Thyroid gland (tissue), 4 donors: ENCODE data around the gene LMO7. TPM values are rescaled to one million over a fixed set of nuclear protein-coding genes. Genes with fewer than 3 reads are reported as not detected.

Source experiments
- DNase-seq, 2 donors: peaks; one replicate each; pipeline ENCODE4 v3.0.0-alpha.2; 2019
- H3K27ac ChIP-seq, 3 donors: fragments of 200-600 bp; sonication (generic); 1 replicate in 2 of 3; 2 replicates in 1 of 3; pipeline ENCODE4 v1.5.1; 2016 to 2019; ENCODE audit warnings: mild to moderate bottlenecking in 1 of 3, moderate library complexity in 1 of 3
- H3K27me3 ChIP-seq: fragments of 200-600 bp; sonication (generic); one replicate; pipeline ENCODE4 v1.5.1; 2019
- H3K36me3 ChIP-seq, 2 donors: fragments of 200-600 bp; sonication (generic); one replicate each; pipeline ENCODE4 v1.5.1; 2016 to 2019
- H3K4me1 ChIP-seq, 2 donors: fragments of 200-600 bp; sonication (generic); one replicate each; pipeline ENCODE4 v1.5.1; 2017 to 2019
- H3K4me3 ChIP-seq, 3 donors: fragments of 200-600 bp; sonication (generic); replicated peaks in 1 of 3; 1 replicate in 2 of 3; 2 replicates in 1 of 3; pipeline ENCODE4 v1.5.1; 2016; ENCODE audit warnings: mild to moderate bottlenecking in 1 of 3
- H3K9me3 ChIP-seq: fragments of 200-600 bp; sonication (generic); one replicate; pipeline ENCODE4 v1.5.1; 2017
- POLR2A ChIP-seq, 2 donors: fragments of 450-650 bp; IDR thresholded peaks; one replicate each; pipeline ENCODE4 v1.6.1; 2017; ENCODE audit warnings: antibody characterized with exemption in 2 of 2, mild to moderate bottlenecking in 2 of 2, moderate library complexity in 1 of 2
- WGBS, 2 donors: methylation state at CpG; one replicate each; pipeline ENCODE4 v1.1.5; 2017; 5-methylcytosine and 5-hydroxymethylcytosine counted together
- intact Hi-C: fragments of 100-400 bp; cut with DNase I; formaldehyde crosslinking; loops from one replicate; pipeline ENCODE4 v1.15.1; 2023
- total RNA-seq, 4 donors: library from RNA; depleted of rRNA; stranded (reverse); fragments of >200 nt; gene quantifications; one replicate each; pipeline ENCODE4 v1.2.3, GENCODE V29; 2016
- TF ChIP-seq, protein P1 (sequence below), 6 experiments: fragments of 200-600 bp in 3 of 6; fragments of 450-650 bp in 3 of 6; sonication (generic) in 3 of 6; IDR thresholded peaks; one replicate each; pipeline ENCODE4 v1.5.1; 2016 to 2019; ENCODE audit warnings: antibody characterized with exemption in 6 of 6, mild to moderate bottlenecking in 2 of 6, inconsistent platforms in 1 of 6, moderate library complexity in 1 of 6

Gene LMO7
- total RNA-seq, 4 donors from 2014 or later, result 129 to 218 (median 185) TPM

DNA sequence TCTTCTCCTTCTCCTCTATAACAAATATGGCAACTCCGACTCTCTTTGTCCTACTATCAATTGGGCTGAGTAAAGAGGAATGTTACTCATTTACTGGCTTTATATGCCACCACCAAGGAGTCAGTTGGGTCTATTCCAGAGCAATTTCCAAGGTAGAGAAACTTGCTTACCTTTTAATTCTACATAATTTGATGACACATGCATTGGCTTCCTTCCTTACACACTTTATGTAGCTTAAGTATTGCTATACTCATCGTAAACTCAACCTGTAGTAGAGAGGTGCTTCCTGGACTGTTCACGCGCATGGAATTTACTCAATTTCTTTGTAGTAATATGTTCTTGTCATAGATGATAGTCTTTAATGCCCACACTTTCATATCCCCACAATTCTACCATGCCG, 160.7 kb downstream of the LMO7 start:
- H3K27ac ChIP-seq, result no peak overlapping the region
- H3K9me3 ChIP-seq, result no peaks in the 10 kb centered on the region
- no peak overlapping the region for H3K4me3 ChIP-seq
- DNase-seq, result no peak
- no peak for TF ChIP-seq POLR2A (IDR thresholded peaks at IDR 0.05)
- TF ChIP-seq, protein P1, sequence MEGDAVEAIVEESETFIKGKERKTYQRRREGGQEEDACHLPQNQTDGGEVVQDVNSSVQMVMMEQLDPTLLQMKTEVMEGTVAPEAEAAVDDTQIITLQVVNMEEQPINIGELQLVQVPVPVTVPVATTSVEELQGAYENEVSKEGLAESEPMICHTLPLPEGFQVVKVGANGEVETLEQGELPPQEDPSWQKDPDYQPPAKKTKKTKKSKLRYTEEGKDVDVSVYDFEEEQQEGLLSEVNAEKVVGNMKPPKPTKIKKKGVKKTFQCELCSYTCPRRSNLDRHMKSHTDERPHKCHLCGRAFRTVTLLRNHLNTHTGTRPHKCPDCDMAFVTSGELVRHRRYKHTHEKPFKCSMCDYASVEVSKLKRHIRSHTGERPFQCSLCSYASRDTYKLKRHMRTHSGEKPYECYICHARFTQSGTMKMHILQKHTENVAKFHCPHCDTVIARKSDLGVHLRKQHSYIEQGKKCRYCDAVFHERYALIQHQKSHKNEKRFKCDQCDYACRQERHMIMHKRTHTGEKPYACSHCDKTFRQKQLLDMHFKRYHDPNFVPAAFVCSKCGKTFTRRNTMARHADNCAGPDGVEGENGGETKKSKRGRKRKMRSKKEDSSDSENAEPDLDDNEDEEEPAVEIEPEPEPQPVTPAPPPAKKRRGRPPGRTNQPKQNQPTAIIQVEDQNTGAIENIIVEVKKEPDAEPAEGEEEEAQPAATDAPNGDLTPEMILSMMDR (IDR thresholded peaks at IDR 0.05), result no peak
- H3K36me3 ChIP-seq, result peaks cover 0 to 6% of the 10 kb centered on the region in 2 donors
- peaks cover 11 to 16% of the 10 kb centered on the region in 2 donors for H3K4me1 ChIP-seq
- intact Hi-C loops, result no loop called here
- 98% methylated on average over 5 of the region's 5 CpGs for WGBS, 2 donors
- no peaks in the 10 kb centered on the region for H3K27me3 ChIP-seq

DNA sequence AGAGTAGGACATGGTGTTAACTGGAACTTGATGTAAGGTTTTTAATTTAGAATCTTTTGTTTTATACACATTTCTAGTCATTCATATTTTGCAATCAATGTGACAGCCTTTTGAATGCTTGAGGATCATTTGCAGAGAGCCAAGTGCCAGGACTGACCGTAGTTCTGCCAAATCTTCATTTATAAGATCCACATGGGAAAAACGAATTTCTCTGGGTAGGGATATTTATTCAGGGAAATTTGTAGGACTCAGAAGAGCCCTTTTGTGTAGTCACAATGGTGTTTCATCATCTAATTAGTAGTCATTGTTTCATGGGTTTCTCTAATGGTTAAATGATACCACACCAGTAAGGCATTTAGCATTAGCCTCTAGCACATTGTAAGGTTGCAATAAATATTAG, 161.1 kb downstream of the LMO7 start:
- intact Hi-C loops, result no loop called here
- no peak for TF ChIP-seq POLR2A (IDR thresholded peaks at IDR 0.05)
- TF ChIP-seq, protein P1 (IDR thresholded peaks at IDR 0.05), result no peak
- H3K9me3 ChIP-seq, result no peaks in the 10 kb centered on the region
- peaks cover 6 to 12% of the 10 kb centered on the region in 2 donors for H3K4me1 ChIP-seq
- DNase-seq, result no peak
- H3K27ac ChIP-seq, result no peak overlapping the region
- WGBS, 2 donors, result 89 to 90% methylated on average over 2 of the region's 2 CpGs
- no peaks in the 10 kb centered on the region for H3K27me3 ChIP-seq
- peaks cover 0 to 6% of the 10 kb centered on the region in 2 donors for H3K36me3 ChIP-seq
- no peak overlapping the region for H3K4me3 ChIP-seq

DNA sequence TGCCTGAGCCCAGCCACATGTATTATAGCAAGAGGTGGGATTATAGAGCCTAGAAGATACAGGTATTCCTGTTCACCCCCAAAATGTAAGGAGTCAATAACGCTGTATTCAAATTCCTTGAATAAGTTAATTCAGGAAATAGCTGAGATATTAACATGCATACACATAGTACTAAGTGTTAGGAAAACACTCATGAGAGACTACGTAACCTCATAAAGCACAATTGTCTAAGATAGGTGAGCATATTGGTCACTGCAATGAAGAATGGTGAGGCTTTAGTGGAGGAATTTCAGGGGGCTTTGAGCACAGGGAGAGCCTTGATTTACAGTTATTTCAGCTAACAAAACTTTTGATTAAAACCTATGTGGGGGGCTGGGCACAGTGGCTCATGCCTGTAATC, 161.6 kb downstream of the LMO7 start:
- Histone ChIP-seq H3K27me3 (no peaks in the 10 kb centered on the region), H3K9me3 (no peaks in the 10 kb centered on the region), H3K4me1 (peaks cover 2 to 7% of the 10 kb centered on the region in 2 donors), H3K4me3 (no peak overlapping the region), H3K36me3 (peaks cover 0 to 6% of the 10 kb centered on the region in 2 donors), H3K27ac (no peak overlapping the region)
- 92 to 97% methylated on average over 2 of the region's 2 CpGs for WGBS, 2 donors
- TF ChIP-seq, protein P1 (IDR thresholded peaks at IDR 0.05), result no peak
- TF ChIP-seq POLR2A (IDR thresholded peaks at IDR 0.05), result no peak
- intact Hi-C loops, result no loop called here
- no peak for DNase-seq

DNA sequence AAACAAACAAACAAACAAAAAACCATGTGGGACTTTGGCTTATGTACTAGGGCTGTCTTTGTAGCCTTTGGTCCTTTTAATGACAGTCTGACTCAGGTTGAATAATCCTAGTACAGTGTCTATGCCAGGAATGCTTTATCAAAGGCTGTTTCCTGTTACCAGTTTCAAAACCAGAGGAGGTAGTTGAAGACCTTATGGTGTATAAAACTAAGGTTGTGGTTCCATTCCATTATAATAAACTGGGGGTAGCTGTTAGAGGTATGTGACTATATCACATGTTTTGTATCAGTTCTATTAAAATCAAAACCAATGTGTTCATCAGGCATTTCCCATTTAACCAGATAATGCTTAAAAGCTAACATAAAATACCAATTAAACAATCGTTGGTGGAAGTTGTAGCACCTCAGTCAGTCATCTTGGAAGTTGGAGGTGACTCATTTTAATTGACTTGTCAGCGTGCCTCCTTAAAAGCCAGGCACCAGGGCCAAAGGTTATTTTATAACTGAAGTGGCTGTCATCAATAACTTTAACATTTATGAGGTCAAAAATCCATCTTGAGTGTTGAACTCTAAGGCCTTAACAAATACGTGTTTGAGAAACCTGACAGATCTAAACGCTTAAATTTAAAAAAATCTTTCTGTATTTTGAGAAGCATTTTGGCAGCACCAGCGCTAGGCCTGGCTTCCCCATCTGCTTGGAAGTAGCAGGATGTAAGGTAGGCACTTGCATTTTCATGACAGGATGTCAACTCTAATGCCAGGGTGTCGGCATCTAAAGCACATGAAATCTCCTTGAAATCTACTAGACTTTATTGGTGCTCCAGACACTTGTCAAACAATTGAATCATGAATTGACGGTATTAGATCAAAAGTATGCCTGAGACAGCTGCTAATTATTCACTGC, 162.5 kb downstream of the LMO7 start:
- no peak for TF ChIP-seq POLR2A (IDR thresholded peaks at IDR 0.05)
- TF ChIP-seq, protein P1 (IDR thresholded peaks at IDR 0.05), result no peak
- DNase-seq, result no peak
- WGBS, 2 donors, result 84 to 89% methylated on average over 7 of the region's 7 CpGs

DNA sequence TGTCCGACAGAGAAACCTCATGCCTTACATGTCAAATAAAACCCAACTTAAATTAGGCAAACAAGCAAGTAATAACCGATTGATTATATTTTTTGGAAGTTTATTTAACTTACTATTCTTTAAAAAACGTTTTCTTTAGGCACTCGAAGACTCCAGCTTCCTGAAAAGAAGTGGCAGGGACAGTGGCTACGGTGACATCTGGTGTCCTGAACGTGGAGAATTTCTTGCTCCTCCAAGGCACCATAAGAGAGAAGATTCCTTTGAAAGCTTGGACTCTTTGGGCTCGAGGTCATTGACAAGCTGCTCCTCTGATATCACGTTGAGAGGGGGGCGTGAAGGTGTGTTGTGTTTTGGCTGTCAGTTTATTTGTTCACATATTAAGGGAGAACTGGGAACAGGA, 164.4 kb downstream of the LMO7 start:
- no peak for DNase-seq
- Histone ChIP-seq H3K4me3 (no peak overlapping the region), H3K27me3 (no peaks in the 10 kb centered on the region), H3K36me3 (peaks cover under 1 to 8% of the 10 kb centered on the region in 2 donors), H3K27ac (no peak overlapping the region), H3K4me1 (no peaks in the 10 kb centered on the region), H3K9me3 (no peaks in the 10 kb centered on the region)
- no peak for TF ChIP-seq POLR2A (IDR thresholded peaks at IDR 0.05)
- TF ChIP-seq, protein P1 (IDR thresholded peaks at IDR 0.05), result peak in 4 of 6 experiments; percentile 5 to 31 (median 17)
- WGBS, 2 donors, result 71% methylated on average over 9 of the region's 9 CpGs
- intact Hi-C loops, result no loop called here

More for the DNA sequence above, 162.5 kb downstream of the LMO7 start:
- no peaks in the 10 kb centered on the region for H3K4me1 ChIP-seq
- H3K27me3 ChIP-seq, result no peaks in the 10 kb centered on the region
- H3K36me3 ChIP-seq, result peaks cover 0 to 6% of the 10 kb centered on the region in 2 donors
- no peaks in the 10 kb centered on the region for H3K9me3 ChIP-seq
- no peak overlapping the region for H3K4me3 ChIP-seq
- no peak overlapping the region for H3K27ac ChIP-seq
- intact Hi-C loops, result no loop called here
